Measurements from ENCODE around the gene PITRM1.

GRCh38 chr10:3109196-3109595, 63.4 kb downstream of the PITRM1 start:
- no peak for TF ChIP-seq EP300 (conservative IDR thresholded peaks at IDR 0.05; ENCODE audit: poor library complexity, severe bottlenecking)
- TF ChIP-seq REST (IDR thresholded peaks at IDR 0.05; ENCODE audit: borderline replicate concordance): no peak
- TF ChIP-seq CTCF (IDR thresholded peaks at IDR 0.05; ENCODE audit: poor library complexity, severe bottlenecking): no peak
- no peak for TF ChIP-seq EZH2 (IDR thresholded peaks at IDR 0.05; ENCODE audit: borderline replicate concordance, insufficient read depth, low read length, poor library complexity, severe bottlenecking)
- no peak for TF ChIP-seq TAF1 (IDR thresholded peaks at IDR 0.05; ENCODE audit: low read depth)
- no peak for TF ChIP-seq POLR2AphosphoS5 (IDR thresholded peaks at IDR 0.05)
- TF ChIP-seq SMC3 (conservative IDR thresholded peaks at IDR 0.05; ENCODE audit: poor library complexity): no peak

All from neural cell (in vitro differentiated cells).